NCI-H128 (cell line): ENCODE data around the gene DNASE1.
"Not testable (repeated sequence)": the region's sequence is repeated elsewhere in the genome, so short reads cannot be mapped to it uniquely, and the experiment has no call there.

Experiments used
- DNase-seq: peaks from one replicate; lab custom pipeline; 2025; ENCODE audit not compliant: unreplicated experiment; lab: John Stamatoyannopoulos, UW

The DNASE1 gene, protein sequence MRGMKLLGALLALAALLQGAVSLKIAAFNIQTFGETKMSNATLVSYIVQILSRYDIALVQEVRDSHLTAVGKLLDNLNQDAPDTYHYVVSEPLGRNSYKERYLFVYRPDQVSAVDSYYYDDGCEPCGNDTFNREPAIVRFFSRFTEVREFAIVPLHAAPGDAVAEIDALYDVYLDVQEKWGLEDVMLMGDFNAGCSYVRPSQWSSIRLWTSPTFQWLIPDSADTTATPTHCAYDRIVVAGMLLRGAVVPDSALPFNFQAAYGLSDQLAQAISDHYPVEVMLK

DNA sequence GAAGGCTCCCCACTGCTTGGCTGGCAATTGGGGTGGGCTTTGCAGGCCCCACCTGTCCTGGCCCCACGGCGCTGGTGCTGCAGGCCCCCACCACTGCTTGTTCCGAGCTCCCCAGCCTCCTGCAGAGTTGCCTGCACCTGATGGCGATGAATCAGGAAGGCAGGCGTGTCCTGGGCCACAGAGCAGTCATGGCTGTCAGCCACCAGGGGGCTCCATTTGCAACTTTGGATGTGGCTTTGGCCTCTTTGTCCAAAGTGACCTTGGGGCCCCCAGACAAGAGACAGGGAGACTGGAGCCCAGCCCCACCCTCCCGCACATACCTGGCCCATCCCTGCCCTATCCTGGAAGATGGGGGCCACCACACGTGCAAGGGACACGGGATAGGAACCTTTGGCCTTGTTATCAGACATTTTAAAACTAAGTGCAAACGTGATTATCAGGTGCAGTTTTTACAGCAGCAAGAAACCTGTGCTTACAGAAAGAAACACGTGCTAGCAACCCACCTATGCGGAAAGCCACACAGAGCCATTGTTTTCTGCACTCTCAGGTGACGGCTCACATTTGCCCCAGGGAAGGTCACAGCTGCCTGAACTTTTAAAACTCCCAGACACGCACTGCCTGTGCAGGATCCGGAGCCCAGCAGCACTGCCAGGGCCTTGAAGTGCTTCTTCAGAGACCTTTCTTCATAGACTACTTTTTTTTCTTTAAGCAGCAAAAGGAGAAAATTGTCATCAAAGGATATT, at the start of gene DNASE1:
Gene DNASE1 (plus strand): TSS at position 443 of the 743 bp plus-strand sequence. CDS start 683 bp downstream, outside the sequence.
- no peak for DNase-seq

DNA sequence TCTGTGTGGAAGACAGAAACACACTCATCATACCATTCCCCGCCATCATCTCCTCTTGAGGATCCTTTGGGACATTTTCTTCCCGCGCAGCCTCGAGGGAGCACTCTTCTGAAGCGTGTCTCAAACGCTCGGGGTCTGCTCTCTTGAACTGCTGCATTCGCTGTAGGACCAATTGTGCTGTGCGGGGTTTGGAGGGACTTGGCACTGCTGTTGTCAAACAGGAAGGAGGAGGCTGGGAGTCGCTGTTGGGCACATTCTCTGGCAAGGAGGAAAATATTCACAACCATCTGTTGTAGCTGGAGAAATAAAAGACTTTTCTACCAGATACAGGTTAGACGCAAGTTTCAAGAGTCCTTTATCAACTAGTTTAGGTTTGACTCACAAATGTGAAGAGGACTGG, 48.0 kb upstream of the DNASE1 start:
- DNase-seq = no peak

DNA sequence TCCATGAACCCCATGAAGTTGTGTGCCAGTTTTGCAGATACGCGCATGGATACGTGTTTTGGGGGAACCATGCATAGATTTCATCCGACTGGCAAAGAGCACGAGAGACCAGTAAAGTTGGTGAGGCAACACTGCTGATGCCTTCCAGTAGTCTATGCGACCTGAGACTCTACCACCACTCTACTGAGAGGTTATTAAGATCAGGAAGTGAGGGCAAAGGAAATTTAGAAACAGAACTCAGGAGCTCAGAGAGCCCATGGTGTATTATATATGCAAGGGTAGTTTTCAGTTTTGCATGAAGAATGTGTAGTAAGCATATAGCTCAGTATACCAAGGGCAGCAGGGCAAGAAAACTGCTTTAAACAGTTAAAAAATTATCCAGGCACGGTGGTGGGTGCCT, 47.3 kb upstream of the DNASE1 start:
- no peak for DNase-seq

DNA sequence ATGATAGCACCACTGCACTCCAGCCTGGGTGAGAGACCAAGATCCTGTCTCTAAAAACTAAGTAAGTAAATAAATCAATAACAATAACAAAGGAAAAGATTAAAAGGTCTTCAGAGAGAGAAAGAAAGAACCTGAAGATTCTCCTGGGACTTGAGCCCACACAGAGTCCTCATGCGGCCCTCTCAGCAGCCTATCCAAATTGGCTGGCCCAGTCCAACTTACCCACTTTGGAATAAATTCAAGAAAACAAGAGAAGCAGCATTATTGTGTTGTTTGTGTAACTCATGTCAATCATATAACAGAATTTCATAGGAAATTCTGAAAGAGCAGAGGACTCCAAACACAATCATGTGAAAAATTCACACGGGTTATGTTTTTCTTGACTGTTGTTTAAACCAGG, 46.9 kb upstream of the DNASE1 start:
- DNase-seq = no peak

DNA sequence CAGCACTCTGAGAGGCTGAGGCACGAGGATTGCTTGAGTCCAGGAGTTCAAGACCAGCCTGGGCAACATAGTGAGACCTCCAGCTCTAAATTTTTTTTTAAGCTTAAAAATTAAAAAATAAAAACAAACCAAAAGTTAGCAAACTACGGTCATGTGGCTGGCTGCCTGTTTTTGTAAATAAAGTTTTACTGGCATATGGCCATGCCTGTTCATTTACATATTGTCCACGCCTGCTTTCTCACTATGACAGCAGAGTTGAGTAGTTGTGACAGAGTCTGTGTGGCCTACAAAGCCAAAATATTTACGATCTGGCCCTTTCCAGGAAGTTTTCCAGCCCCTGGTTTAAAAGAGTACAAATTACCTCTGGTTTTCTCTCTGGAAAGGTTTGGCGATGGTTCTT, 46.4 kb upstream of the DNASE1 start:
- DNase-seq = no peak

DNA sequence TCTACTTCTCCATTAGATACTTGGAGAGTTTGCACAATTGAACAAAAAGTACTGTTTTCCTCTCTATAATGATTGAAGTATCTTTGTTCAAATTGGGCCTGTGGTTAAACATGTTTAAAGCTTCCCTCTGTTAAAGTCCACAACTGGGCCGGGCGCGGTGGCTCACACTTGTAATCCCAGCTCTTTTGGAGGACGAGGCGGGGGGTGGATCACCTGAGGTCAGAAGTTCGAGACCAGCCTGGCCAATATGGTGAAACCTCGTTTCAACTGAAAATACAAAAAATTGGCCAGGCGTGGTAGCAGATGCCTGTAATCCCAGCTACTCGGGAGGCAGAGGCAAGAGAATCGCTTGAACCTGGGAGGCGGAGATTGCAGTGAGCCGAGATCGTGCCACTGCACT, 45.5 kb upstream of the DNASE1 start:
- not testable (repeated sequence) for DNase-seq

DNA sequence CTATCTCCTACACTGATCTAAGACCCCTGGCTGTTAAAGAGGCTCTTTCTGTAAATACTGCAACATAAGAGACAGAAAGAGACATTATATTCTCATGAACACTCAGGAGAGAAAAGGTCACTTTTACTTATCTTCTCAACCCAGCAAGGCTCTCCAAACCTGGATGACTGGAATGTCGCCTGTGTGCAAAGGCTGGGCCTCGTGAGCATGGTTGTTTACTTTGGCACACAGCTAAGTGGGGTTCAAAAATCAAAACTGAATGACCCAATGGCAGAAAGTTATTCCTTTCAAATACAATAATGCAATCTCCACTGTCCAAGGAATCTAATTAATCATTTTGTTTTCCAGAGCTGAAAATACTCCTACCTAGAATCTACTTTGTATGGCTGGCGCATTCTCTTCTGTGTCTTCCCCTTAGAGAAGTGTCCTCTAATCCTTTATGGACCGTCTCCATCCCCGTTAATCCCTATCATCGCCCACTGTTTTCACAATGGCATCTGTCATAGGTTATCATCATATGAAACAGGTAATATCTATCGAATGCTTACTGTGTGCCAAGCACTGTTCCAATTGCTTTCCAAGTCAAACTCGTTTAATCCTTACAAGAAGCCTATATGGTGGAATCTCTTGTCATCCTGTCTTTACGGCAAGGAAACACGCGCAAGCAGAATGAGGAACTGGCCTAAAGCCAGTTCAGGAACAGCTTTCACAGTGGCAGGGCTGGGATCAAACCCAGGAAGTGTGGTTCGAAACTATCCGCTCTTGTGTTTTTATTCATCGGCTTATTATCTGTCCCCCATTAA, 44.4 kb upstream of the DNASE1 start:
- DNase-seq = no peak

DNA sequence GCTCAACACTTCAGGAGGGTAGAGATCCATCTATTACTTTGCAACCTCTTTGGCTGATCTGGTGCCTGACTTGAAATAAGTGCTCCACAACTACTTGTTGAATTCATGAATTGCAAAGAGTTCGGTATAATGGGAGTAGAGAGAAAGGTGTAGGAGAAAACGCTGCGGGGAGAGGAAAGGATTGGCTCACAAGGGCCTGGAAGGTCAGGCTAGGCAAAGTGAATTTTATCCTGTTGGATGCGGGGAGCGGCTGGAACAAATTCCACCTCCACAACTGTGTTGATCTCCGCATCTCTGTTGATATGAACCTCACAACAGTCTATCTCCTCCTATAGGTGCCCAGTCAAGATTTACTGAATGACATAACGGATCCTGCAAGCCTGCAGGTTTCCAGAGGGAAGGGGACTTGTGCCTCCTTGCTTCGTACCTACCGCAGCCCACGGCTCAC, 43.8 kb upstream of the DNASE1 start:
- no peak for DNase-seq

DNA sequence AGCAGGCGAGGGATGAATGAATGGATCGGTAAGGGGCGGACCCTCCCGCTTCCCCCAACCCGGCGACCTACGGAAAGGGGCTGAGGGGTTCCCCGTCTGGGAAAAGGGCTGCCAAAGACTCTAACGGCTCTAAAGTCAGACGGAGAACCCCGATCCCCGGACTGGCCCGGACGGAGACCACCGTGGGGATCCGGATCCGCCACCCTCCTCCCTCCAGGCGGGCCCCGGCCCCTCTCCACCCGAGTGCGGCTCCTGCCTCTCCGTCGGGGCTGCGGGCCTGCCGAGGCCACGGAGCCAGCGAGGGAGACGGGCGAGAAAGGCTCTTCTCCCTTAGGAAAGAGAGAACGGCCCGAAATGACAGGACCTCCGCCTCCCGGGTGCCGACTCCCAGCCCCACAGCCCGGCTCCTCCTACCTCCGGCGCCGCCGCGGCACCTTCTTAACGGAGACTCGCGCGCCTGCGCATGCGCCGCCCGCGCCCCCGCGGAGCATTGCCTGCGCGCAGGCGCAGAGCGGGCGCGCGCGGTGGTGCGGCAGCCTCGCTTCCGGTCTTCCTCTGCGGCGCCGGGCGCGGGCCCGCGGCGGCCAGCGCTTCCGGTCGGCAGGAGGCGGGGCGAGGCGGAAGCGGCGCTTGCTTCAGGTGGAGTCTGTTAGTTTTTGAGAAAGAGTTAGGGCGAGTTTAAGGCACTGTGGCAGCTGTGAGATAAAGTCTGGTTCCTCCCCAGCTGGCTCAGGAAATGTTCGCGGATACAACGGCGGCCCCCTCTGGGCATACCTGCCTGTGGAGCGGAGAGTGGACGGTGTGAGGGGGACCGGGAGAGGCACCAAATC, 43.1 kb upstream of the DNASE1 start, which contains the start of gene SLX4:
Gene SLX4 (minus strand): TSS at position 461 of the 830 bp plus-strand sequence. CDS start 2,642 bp downstream, outside the sequence.
- peak; percentile 75 for DNase-seq

DNA sequence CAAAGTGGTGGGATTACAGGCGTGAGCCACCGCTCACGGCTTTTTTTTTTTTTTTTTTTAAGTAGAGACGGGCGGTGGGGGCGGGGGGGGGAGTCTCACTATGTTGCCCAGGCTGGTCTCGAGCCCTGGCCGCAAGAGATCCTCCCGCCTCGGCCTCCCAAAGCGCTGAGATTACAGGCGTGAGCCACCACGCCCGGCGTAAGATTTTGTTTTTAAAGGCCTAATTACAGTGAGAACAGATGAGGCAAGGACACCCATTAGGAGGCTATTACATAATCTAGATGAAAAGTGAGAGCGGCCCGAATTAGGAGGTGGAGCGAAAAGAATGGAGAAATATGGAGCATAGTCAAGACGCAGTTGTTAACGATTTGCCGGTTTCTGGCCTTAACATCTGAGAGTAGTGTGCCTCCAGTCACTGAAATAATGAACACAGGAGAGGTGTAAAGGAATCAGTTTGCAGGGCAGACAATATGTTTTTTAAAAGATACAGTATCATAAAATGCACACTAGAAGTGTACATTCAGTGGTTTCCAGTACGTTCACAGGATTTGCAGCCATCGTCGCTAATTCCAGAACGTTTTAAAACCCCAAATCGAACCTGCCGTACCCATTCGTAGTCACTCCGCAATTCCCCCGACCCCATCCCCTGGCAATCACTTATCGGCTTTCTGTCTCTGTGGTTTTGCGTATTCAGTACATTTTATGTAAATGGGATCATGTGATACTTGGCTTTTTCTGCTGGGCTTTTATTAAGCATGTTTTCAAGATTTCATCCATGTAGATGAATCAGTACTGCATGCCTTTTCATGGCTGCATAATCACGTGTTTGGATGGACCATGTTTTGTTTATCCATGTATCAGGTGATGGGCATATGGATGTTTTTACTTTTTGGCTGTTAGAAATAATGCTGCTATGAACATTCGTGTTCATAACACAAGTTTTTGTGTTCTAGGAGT, 41.7 kb upstream of the DNASE1 start:
- DNase-seq = no peak

DNA sequence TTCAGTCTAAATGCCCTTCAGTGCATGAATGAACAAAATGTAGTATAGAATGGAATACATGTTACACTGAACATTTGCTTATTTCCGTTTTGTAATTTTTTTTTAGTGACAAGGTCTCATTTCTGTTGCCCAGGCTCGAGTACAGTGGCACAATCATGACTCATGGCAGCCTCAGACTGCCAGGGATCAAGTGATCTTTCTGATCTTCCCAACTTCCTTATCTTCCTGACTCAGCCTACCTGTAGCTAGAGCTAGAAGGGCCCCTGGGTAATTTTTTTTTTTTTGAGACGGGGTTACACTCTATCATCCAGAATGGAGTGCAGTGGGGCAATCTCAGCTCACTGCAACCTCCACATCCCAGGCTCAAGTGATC, 35.7 kb upstream of the DNASE1 start:
- DNase-seq = no peak

DNA sequence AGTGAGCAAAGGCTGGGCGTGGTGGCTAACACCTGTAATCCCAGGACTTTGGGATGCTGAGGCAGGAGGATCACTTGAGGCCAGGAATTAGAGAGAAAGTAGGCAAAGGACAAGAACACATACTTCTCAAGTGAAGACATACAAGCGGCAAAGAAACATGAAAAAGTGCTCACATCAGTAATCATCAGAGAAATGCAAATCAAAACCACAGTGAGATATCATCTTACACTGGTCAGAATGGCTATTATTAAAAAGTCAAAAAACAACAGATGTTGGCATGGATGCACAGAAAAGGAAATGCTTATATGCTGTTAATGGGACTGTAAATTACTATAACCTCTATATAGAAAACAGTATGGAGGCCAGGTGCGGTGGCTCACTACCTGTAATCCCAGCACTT, 30.8 kb upstream of the DNASE1 start:
- no peak for DNase-seq

DNA sequence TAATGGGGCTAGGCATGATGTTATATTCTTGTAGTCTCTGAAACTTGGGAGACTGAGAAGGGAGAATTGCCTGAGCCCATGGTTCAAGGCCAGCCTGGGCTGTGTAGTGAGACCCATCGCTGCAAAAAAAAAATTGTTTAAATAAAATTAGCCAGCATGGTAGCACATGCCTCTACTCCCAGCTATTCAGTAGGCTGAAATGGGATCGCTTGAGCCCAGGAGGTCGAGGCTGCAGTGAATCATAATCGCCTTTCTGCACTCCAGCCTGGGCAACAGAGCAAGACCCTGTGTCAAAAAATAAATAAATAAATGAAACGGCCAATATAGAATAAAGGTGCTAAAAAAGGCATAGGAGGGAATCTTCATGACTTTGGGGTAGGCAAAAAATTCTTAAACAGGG, 29.2 kb upstream of the DNASE1 start:
- no peak for DNase-seq

DNA sequence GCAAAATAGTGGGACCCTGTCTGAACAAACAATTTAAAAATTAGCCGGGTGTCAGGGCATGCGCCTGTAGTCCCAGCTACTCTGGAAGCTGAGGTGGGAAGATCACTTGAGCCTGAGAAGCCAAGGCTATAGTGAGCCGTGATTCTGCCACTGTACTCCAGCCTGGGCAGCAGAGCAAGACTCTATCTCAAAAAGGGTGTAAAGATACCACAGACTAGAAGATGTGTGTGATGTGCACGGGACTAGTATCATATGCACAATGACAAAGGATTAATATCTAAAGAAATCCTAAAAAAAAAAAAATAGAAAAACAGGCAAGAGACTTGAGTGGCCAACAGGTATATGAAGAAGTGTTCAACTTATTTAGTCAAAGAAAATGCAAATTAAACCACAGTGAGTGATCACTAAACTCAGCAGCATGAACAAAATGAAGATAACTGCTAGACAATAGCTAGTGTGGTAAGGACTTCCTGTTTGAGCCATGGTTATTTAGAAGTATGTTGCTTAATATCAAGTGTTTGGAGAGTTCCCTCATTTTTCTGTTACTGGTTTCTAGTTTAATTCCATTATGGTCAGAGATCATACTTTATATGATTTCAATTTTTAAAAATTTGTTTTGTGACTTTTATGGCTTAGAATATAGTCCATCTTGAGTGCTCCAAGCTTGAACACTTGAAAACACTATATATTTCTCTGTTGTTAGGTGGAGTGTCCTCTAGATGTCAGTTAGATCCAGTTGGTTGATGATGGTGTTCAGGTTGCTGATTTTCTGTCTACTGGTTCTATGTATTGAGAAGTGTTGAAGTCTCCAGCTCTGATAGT, 28.4 kb upstream of the DNASE1 start:
- no peak for DNase-seq

DNA sequence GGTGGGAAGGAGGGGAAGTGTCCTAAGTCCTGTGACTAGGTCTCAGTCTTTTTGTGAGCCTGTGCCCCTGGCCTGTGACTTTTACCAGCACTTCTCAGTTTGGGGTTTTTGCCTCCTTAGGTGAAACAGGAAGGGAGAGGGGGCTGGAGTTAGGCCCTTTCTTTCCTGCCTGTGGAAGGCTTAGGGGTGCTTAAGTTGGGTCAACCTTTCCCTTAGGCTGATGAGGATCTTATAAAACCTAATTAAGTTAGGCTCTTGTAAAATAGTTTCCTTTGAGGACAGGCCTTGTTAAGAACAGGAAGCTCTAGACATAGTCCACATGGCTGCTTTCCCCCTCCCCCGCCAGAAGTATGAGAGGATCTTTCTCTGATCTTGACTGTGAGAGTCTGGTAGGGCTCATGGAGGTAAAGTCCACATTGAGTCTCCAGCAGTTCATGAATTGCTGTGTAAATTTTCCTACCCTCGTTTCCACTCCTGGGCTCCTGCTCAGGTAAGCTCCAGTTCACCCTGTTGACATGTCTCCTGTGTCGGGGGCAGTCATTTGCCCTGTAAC, 17.0 kb upstream of the DNASE1 start:
- no peak for DNase-seq

DNA sequence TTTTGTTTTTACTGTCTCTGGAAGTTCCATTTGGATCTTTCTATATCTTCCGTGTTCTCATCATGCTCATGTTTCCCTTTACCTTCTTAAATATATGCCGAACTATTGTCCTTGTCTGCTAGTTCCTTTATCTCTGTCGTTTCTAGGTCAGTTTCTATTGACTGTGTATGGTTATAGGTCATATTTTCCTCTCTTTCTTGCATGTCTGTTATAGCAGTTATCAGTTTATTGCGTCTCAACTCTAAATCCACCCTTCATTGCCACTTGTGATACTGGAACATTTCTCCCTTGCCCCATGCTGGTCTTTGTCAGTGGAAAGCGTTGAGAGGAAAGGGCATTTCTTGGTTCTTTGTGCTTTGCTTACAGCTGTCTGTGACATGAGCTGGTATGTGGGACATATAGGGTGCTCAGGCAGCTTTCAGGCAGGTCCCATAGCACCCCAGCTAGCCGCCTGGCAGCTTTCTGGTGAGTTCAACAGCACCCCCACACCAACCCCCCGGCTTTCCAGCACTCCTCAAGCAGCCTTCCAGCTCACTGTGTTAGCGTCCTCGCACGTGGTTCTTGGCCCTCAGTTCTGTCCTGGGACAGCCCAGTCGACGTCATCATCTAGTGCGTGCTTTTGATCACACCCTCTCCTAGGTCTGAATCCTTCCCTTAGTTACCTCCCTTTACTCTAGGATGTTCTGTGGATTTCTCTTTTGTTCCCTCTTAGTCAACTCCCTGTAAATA, 15.4 kb upstream of the DNASE1 start:
- no peak for DNase-seq

DNA sequence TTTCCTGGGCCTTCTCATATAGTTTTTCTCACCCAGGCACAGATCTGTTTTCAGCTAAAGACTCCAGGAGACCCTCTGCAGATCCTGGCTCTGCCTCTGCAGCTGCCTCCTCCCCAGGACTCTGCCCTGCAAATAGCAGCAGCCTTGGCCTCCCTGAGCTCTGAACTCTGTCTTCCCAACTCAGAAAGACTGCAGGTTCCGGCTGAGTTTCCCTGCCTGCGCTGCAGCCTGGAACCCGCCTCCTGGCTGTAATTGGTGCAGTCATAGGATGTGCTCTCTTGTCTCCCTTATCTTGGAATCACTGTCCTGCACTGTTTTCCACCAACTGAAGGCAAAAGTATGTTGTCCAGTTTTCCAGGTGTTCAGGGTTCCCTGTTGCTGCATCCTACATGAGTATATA, 14.3 kb upstream of the DNASE1 start:
- no peak for DNase-seq
